Body of pancreas (tissue), 4 donors: Measurements from ENCODE around the gene KRTAP2-2. TPM values are rescaled to one million over a fixed set of nuclear protein-coding genes. Genes with fewer than 3 reads are reported as not detected.
"Not testable (repeated sequence)": the region's sequence is repeated elsewhere in the genome, so short reads cannot be mapped to it uniquely, and the experiment has no call there.

Experiments
- ATAC-seq: fragments of 150-250 bp; one replicate; pipeline ENCODE4 v1.9.1; 2016
- DNase-seq, 4 donors: peaks; one replicate each; pipeline ENCODE4 v3.0.0-alpha.2; 2019
- H3K27ac ChIP-seq, 4 donors: fragments of 200-600 bp; sonication (generic); 1 replicate in 3 of 4; 2 replicates in 1 of 4; pipeline versions ENCODE4 v1.5.1 to v1.6.1; 2016 to 2019; ENCODE audit warnings: mild to moderate bottlenecking in 1 of 4, mixed read lengths in 1 of 4, moderate library complexity in 1 of 4
- H3K27me3 ChIP-seq, 2 donors: fragments of 200-600 bp; sonication (generic); one replicate each; pipeline ENCODE4 v1.6.0; 2016; ENCODE audit warnings: mild to moderate bottlenecking in 1 of 2
- H3K36me3 ChIP-seq, 2 donors: fragments of 200-600 bp; sonication (generic); replicated peaks in 1 of 2; 2 replicates each; pipeline ENCODE4 v1.5.1; 2016; ENCODE audit warnings: low read depth in 2 of 2; ENCODE audit not compliant: insufficient read depth in 1 of 2
- H3K4me1 ChIP-seq: fragments of 200-600 bp; sonication (generic); one replicate; pipeline ENCODE4 v1.6.0; 2016
- H3K4me3 ChIP-seq, 2 donors: fragments of 200-600 bp; sonication (generic); 1 replicate in 1 of 2; 2 replicates in 1 of 2; pipeline ENCODE4 v1.5.1; 2016 to 2019
- H3K9me3 ChIP-seq, 3 donors: fragments of 200-600 bp; sonication (generic); 1 replicate in 2 of 3; 2 replicates in 1 of 3; pipeline ENCODE4 v1.5.1; 2016
- POLR2A ChIP-seq, 3 donors: fragments of 450-650 bp; IDR thresholded peaks; one replicate each; pipeline ENCODE4 v1.6.1; 2016; ENCODE audit warnings: antibody characterized with exemption in 3 of 3, mild to moderate bottlenecking in 2 of 3
- WGBS, 2 donors: methylation state at CpG; one replicate each; pipeline ENCODE4 v1.1.5; 2017; 5-methylcytosine and 5-hydroxymethylcytosine counted together
- intact Hi-C: fragments of 100-400 bp; cut with DNase I; formaldehyde crosslinking; loops from one replicate; pipeline ENCODE4 v1.15.1; 2023
- total RNA-seq, 2 donors: library from RNA; depleted of rRNA; stranded (reverse); fragments of >200 nt; gene quantifications; one replicate each; pipeline ENCODE4 v1.1.0, GENCODE V29; 2016
- TF ChIP-seq, protein P1 (sequence below), 7 experiments: fragments of 450-650 bp in 4 of 7; fragments of 200-600 bp in 3 of 7; sonication (generic) in 3 of 7; IDR thresholded peaks; one replicate each; pipeline ENCODE4 v1.5.1; 2016 to 2019; ENCODE audit warnings: antibody characterized with exemption in 7 of 7

Gene KRTAP2-2
- total RNA-seq, 2 donors from 2014 or later = not detected

DNA sequence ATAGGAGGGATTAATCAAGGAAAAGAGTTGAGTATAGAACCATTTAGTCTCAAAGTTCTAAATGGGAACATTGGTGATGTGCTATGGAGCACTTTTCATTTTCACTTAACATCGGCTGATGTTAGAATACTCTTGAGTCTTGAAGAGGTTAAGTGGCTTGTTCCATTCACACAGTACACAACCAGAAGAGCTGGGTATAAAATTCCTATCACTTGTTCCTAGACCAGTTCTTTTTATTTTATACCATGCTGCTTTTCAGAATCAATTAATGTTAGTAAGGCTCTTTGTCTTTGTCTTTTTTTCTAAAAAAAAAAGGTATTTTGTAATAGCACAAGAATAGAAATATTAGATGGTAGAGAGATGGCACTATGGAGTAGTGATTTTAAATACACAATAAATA is 12.1 kb downstream of the KRTAP2-2 start:
- no peak for DNase-seq
- ATAC-seq = no peak
- H3K4me3 ChIP-seq = no peak overlapping the region
- intact Hi-C loops = no loop called here
- no peaks in the 10 kb centered on the region for H3K36me3 ChIP-seq
- no peaks in the 10 kb centered on the region for H3K9me3 ChIP-seq
- TF ChIP-seq, protein P1, sequence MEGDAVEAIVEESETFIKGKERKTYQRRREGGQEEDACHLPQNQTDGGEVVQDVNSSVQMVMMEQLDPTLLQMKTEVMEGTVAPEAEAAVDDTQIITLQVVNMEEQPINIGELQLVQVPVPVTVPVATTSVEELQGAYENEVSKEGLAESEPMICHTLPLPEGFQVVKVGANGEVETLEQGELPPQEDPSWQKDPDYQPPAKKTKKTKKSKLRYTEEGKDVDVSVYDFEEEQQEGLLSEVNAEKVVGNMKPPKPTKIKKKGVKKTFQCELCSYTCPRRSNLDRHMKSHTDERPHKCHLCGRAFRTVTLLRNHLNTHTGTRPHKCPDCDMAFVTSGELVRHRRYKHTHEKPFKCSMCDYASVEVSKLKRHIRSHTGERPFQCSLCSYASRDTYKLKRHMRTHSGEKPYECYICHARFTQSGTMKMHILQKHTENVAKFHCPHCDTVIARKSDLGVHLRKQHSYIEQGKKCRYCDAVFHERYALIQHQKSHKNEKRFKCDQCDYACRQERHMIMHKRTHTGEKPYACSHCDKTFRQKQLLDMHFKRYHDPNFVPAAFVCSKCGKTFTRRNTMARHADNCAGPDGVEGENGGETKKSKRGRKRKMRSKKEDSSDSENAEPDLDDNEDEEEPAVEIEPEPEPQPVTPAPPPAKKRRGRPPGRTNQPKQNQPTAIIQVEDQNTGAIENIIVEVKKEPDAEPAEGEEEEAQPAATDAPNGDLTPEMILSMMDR (IDR thresholded peaks at IDR 0.05) = no peak
- TF ChIP-seq POLR2A (IDR thresholded peaks at IDR 0.05) = no peak
- H3K4me1 ChIP-seq = peaks cover 13% of the 10 kb centered on the region
- H3K27me3 ChIP-seq = no peaks in the 10 kb centered on the region
- H3K27ac ChIP-seq = no peak overlapping the region
- whole genome bisulfite sequencing, 2 donors = 96 to 100% methylated on average over 1 of the region's 1 CpG

DNA sequence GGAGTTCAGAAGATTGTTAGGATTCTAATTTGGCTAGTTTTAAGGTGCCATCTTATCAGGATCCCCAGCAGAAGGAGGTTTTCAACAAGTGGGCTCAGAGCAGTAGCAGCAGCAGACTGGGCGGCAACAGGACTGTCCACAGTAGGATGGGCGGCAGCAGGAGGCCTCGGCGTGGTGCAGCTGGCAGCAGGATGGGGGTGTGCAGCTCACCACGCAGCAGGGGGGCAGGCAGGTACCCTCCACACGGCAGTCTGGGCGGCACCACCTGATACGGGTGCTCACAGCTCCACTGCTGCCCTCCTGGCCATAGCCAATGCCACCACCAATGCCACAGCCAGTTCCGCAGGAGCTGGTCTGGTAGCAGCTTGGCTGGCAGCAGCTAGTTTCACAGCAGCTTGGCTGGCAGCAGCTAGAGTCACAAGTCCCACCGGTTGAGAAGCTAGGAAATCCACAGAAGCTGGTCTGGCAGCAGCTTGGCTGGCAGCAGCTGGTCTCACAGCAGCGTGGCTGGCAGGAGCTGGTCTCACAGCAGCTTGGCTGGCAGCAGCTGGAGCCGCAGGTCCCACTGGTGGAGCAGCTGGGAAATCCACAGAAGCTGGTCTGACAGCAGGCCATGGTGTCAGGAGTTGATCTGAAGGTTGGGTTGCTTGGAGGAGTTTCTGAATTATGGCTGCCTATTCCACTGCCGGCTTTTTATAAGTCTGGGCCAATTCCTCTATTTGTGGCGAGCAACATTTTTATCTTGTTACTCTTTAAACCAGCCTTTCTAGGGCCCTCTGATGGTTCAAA is 14.1 kb downstream of the KRTAP2-2 start, which contains the start of gene KRTAP1-1:
Gene KRTAP1-1, minus strand, starts transcription at position 668 of the 789 bp plus-strand sequence. Its CDS starts 53 bp downstream, at position 615.
- TF ChIP-seq, protein P1 (IDR thresholded peaks at IDR 0.05) = peak in 3 of 7 experiments; percentile 23 to 40 (median 32)
- Histone ChIP-seq H3K4me1 (peaks cover 13% of the 10 kb centered on the region), H3K27ac (peak within 1 kb of the TSS in 3 of 4 donors; percentile 35 to 60 (median 49))
- H3K4me3 ChIP-seq, intact Hi-C loops, H3K27me3 ChIP-seq, H3K9me3 ChIP-seq, H3K36me3 ChIP-seq: not testable (repeated sequence)
- WGBS, 2 donors = 48% methylated on average over 11 to 14 of the region's 14 CpGs
- peak; percentile 73 for ATAC-seq
- DNase-seq = peak; percentile 62 to 82 (median 71)

DNA sequence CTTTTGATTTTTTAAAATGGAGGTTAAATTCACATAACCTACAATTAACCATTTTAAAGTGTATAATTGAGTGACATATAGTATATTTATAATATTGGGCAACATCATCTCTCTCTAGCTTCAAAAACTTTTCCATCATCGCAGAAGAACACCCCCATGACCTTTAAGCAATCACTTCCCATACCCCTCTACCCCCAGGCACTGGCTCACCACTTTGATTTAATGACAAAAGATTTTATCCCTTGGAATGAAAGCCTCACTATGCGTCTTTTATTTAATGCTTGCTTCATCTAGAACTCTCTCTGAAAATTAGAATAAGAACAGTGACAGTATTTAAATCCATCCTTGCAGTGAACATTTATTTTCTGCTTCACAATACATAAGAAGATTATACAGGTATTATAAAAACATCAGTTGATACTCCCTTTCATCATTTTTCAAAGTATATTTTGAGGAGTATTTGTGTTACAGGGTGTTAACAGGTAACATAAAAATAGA is 17.1 kb downstream of the KRTAP2-2 start:
- no peak overlapping the region for H3K4me3 ChIP-seq
- DNase-seq (no peak), ATAC-seq (no peak)
- H3K27ac ChIP-seq = no peak overlapping the region
- H3K36me3 ChIP-seq = no peaks in the 10 kb centered on the region
- H3K4me1 ChIP-seq = peaks cover 13% of the 10 kb centered on the region
- WGBS, 2 donors = 66 to 79% methylated on average over 2 of the region's 2 CpGs
- TF ChIP-seq POLR2A (IDR thresholded peaks at IDR 0.05) = no peak
- TF ChIP-seq, protein P1 (IDR thresholded peaks at IDR 0.05) = no peak
- H3K27me3 ChIP-seq = no peaks in the 10 kb centered on the region
- H3K9me3 ChIP-seq = no peaks in the 10 kb centered on the region
- intact Hi-C loops = no loop called here

DNA sequence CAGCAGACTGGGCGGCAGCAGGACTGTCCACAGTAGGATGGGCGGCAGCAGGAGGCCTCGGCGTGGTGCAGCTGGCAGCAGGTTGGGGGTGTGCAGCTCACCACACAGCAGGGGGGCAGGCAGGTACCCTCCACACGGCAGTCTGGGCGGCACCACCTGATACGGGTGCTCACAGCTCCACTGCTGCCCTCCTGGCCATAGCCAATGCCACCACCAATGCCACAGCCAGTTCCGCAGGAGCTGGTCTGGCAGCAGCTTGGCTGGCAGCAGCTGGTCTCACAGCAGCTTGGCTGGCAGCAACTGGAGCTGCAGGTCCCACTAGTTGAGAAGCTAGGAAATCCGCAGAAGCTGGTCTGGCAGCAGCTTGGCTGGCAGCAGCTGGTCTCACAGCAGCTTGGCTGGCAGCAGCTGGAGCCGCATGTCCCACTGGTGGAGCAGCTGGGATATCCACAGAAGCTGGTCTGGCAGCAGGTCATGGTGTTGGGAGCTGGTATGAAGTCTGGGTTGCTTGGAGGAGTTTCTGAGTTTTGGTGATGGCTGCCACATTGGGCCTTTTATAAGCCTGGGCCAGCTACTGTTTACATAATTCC is 20.6 kb downstream of the KRTAP2-2 start, which contains the start of gene KRTAP1-3:
Gene KRTAP1-3, minus strand, starts transcription at position 529 of the 590 bp plus-strand sequence. Its CDS starts 53 bp downstream, at position 476.
- H3K4me1 ChIP-seq, H3K36me3 ChIP-seq, intact Hi-C loops, H3K4me3 ChIP-seq, H3K27me3 ChIP-seq, H3K9me3 ChIP-seq, H3K27ac ChIP-seq, ATAC-seq, DNase-seq: not testable (repeated sequence)
- WGBS, 2 donors = 87 to 89% methylated on average over 7 to 10 of the region's 10 CpGs

DNA sequence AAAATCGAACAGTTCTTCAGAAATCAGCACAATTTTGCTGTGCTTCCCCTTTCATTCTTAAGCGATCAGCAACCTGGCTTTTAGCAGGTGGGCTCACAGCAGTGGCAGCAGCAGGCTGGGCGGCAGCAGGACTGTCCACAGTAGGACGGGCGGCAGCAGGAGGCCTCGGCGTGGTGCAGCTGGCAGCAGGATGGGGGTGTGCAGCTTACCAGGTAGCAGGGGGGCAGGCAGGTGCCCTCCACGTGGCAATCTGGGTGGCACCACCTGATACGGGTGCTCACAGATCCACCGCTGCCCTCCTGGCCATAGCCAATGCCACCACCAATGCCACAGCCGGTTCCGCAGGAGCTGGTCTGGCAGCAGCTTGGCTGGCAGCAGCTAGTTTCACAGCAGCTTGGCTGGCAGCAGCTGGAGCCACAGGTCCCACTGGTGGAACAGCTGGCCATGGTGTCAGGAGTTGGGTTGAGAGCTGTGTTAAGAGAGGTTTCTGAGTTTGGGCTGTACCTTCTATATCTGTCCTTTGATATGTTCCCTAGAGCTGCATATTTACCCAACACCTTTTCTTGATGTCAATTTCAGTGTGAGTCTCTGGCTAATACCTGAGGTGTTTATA is 25.3 kb downstream of the KRTAP2-2 start, which contains the start of gene KRTAP1-4:
Gene KRTAP1-4, minus strand, starts transcription at position 563 of the 613 bp plus-strand sequence. Its CDS starts 117 bp downstream, at position 446.
- no peaks in the 10 kb centered on the region for H3K36me3 ChIP-seq
- no peak within 1 kb of the TSS for H3K4me3 ChIP-seq
- H3K27ac ChIP-seq = no peak within 1 kb of the TSS
- no peaks in the 10 kb centered on the region for H3K4me1 ChIP-seq
- no peak for ATAC-seq
- H3K27me3 ChIP-seq = no peaks in the 10 kb centered on the region
- 74 to 77% methylated on average over 5 to 12 of the region's 12 CpGs for WGBS, 2 donors
- DNase-seq = peak in 1 of 4 donors; percentile 15
- TF ChIP-seq, protein P1 (IDR thresholded peaks at IDR 0.05) = no peak
- TF ChIP-seq POLR2A (IDR thresholded peaks at IDR 0.05) = no peak
- intact Hi-C loops = no loop called here
- H3K9me3 ChIP-seq = no peaks in the 10 kb centered on the region
